H9 (cell line): ENCODE data around the gene MEF2C. TPM values are rescaled to one million over a fixed set of nuclear protein-coding genes. Genes with fewer than 3 reads are reported as not detected.

Experiments used
- DNase-seq: peaks from one replicate; pipeline ENCODE4 v3.0.0-alpha.2; 2017
- H2AFZ ChIP-seq: one replicate; pipeline ENCODE4 v1.6.1; 2013; ENCODE audit warnings: mild to moderate bottlenecking, low read length, control low read depth, moderate library complexity
- H2AK5ac ChIP-seq: 2 replicates; pipeline ENCODE4 v1.6.1; 2013; ENCODE audit warnings: low read length, control low read depth, mixed read lengths; ENCODE audit not compliant: insufficient read length
- H2BK120ac ChIP-seq: one replicate; pipeline ENCODE4 v1.6.1; 2013; ENCODE audit warnings: low read depth, mild to moderate bottlenecking, low read length, control low read depth, inconsistent platforms; ENCODE audit not compliant: poor library complexity, severe bottlenecking
- H2BK12ac ChIP-seq: 2 replicates; pipeline ENCODE4 v1.6.1; 2013; ENCODE audit warnings: low read length, control low read depth, mixed read lengths, low read depth; ENCODE audit not compliant: insufficient read length
- H2BK15ac ChIP-seq: 2 replicates; pipeline ENCODE4 v1.6.1; 2013; ENCODE audit warnings: low read depth, low read length, control low read depth
- H2BK20ac ChIP-seq: one replicate; pipeline ENCODE4 v1.6.1; 2013; ENCODE audit warnings: low read depth, mild to moderate bottlenecking, low read length, control low read depth, inconsistent platforms; ENCODE audit not compliant: poor library complexity, severe bottlenecking
- H2BK5ac ChIP-seq: 2 replicates; pipeline ENCODE4 v1.6.1; 2013; ENCODE audit warnings: low read length, control low read depth, mixed read lengths; ENCODE audit not compliant: insufficient read length
- H3K14ac ChIP-seq: 2 replicates; pipeline ENCODE4 v1.6.1; 2013; ENCODE audit warnings: low read length, control low read depth; ENCODE audit not compliant: insufficient read depth
- H3K18ac ChIP-seq: 2 replicates; pipeline ENCODE4 v1.6.1; 2013; ENCODE audit warnings: low read depth, mild to moderate bottlenecking, mixed read lengths, low read length, control low read depth; ENCODE audit not compliant: insufficient read length
- H3K23ac ChIP-seq: 2 replicates; pipeline ENCODE4 v1.6.1; 2013; ENCODE audit warnings: low read length, control low read depth, mixed read lengths, low read depth; ENCODE audit not compliant: insufficient read length
- H3K23me2 ChIP-seq: 2 replicates; pipeline ENCODE4 v1.6.1; 2013; ENCODE audit warnings: low read depth, mild to moderate bottlenecking, mixed read lengths, low read length, control low read depth; ENCODE audit not compliant: insufficient read length, poor library complexity, severe bottlenecking
- H3K27ac ChIP-seq: 2 replicates; pipeline ENCODE4 v1.5.1; 2013; ENCODE audit warnings: low read length, control low read depth, mixed read lengths, low read depth; ENCODE audit not compliant: insufficient read length
- H3K27me3 ChIP-seq: 2 replicates; pipeline ENCODE4 v1.6.1; 2013; ENCODE audit warnings: low read length, control low read depth, inconsistent platforms; ENCODE audit not compliant: insufficient read depth
- H3K4ac ChIP-seq: 2 replicates; pipeline ENCODE4 v1.6.1; 2013; ENCODE audit warnings: low read depth, mild to moderate bottlenecking, control low read depth, inconsistent platforms, low read length, moderate library complexity
- H3K4me1 ChIP-seq: 2 replicates; pipeline ENCODE4 v1.6.1; 2013; ENCODE audit warnings: low read length, control low read depth, inconsistent platforms; ENCODE audit not compliant: insufficient read depth
- H3K4me2 ChIP-seq: 2 replicates; pipeline ENCODE4 v1.6.1; 2013; ENCODE audit warnings: low read length, control low read depth, mixed read lengths; ENCODE audit not compliant: insufficient read length, insufficient read depth
- H3K56ac ChIP-seq: 2 replicates; pipeline ENCODE4 v1.6.1; 2013; ENCODE audit warnings: low read depth, mild to moderate bottlenecking, mixed read lengths, low read length, control low read depth; ENCODE audit not compliant: insufficient read length
- H3K79me1 ChIP-seq: 2 replicates; pipeline ENCODE4 v1.6.1; 2013; ENCODE audit warnings: low read depth, mild to moderate bottlenecking, moderate library complexity, low read length, control low read depth, inconsistent platforms; ENCODE audit not compliant: insufficient read depth, poor library complexity, severe bottlenecking
- H3K79me2 ChIP-seq: 2 replicates; pipeline ENCODE4 v1.6.1; 2013; ENCODE audit warnings: low read length, control low read depth, inconsistent platforms; ENCODE audit not compliant: insufficient read depth
- H3K9ac ChIP-seq: 2 replicates; pipeline ENCODE4 v1.6.1; 2013; ENCODE audit warnings: low read length, control low read depth, mixed read lengths; ENCODE audit not compliant: insufficient read length; ENCODE audit errors: extremely low read depth
- H3K9me3 ChIP-seq: one replicate; pipeline ENCODE4 v1.6.1; 2013; ENCODE audit warnings: low read depth, low read length, inconsistent platforms; ENCODE audit not compliant: control insufficient read depth
- H3T11ph ChIP-seq: one replicate; pipeline ENCODE4 v1.6.1; 2013; ENCODE audit warnings: mild to moderate bottlenecking, low read length, control low read depth, inconsistent platforms
- H4K20me1 ChIP-seq: one replicate; pipeline ENCODE4 v1.6.1; 2013; ENCODE audit not compliant: control insufficient read depth, insufficient read length, insufficient read depth
- H4K5ac ChIP-seq: 2 replicates; pipeline ENCODE4 v1.6.1; 2013; ENCODE audit warnings: low read depth, mild to moderate bottlenecking, mixed read lengths, low read length, control low read depth; ENCODE audit not compliant: insufficient read length
- H4K8ac ChIP-seq: replicated peaks from 2 replicates; pipeline ENCODE4 v1.6.1; 2013; ENCODE audit warnings: low read length, control low read depth, mixed read lengths, low read depth; ENCODE audit not compliant: insufficient read length
- H4K91ac ChIP-seq: 2 replicates; pipeline ENCODE4 v1.6.1; 2013; ENCODE audit warnings: low read depth, mild to moderate bottlenecking, moderate library complexity, mixed read lengths, low read length, control low read depth; ENCODE audit not compliant: insufficient read length
- H3K27ac Mint-ChIP-seq, 3 experiments: 2 replicates in 2 of 3; 3 replicates in 1 of 3; pipeline ENCODE4 v1.8.0; 2020 to 2021; ENCODE audit warnings: mixed read lengths in 3 of 3, mild to moderate bottlenecking in 1 of 3, moderate library complexity in 1 of 3
- H3K27me3 Mint-ChIP-seq: 2 replicates; pipeline ENCODE4 v1.8.0; 2021; ENCODE audit warnings: low read depth, mild to moderate bottlenecking, moderate library complexity, mixed read lengths
- H3K36me3 Mint-ChIP-seq, 3 experiments: 2 replicates in 2 of 3; 3 replicates in 1 of 3; pipeline ENCODE4 v1.8.0; 2020 to 2021; ENCODE audit warnings: low read depth in 3 of 3, mixed read lengths in 3 of 3; ENCODE audit not compliant: insufficient read depth in 1 of 3
- H3K4me1 Mint-ChIP-seq, 2 experiments: 2 replicates each; pipeline ENCODE4 v1.8.0; 2020; ENCODE audit warnings: mixed read lengths in 2 of 2
- H3K4me3 Mint-ChIP-seq, 2 experiments: 2 replicates in 1 of 2; 3 replicates in 1 of 2; pipeline ENCODE4 v1.8.0; 2020 to 2021; ENCODE audit warnings: mild to moderate bottlenecking in 2 of 2, mixed read lengths in 2 of 2, moderate library complexity in 1 of 2
- H3K9me3 Mint-ChIP-seq, 2 experiments: 2 replicates in 1 of 2; 3 replicates in 1 of 2; pipeline ENCODE4 v1.8.0; 2020; ENCODE audit warnings: mild to moderate bottlenecking in 2 of 2, mixed read lengths in 2 of 2, moderate library complexity in 1 of 2
- WGBS: extraction: QIAGEN DNeasy Blood & Tissue Kit; methylation state at CpG from one replicate; pipeline ENCODE4 v1.1.7; 2013; ENCODE audit warnings: missing lambda C conversion rate, low lambda C conversion rate, mixed read lengths; ENCODE audit not compliant: insufficient read length; ENCODE audit errors: extremely low coverage; 5-methylcytosine and 5-hydroxymethylcytosine counted together
- total RNA-seq: library from RNA; stranded (reverse); gene quantifications from 2 replicates; pipeline ENCODE4 v1.2.1, GENCODE V29; 2021
- TF ChIP-seq, protein P1 (sequence below): fragments of 200-600 bp; sonication (generic); conservative IDR thresholded peaks from 3 replicates; pipeline ENCODE4 v1.8.0; 2021; ENCODE audit warnings: antibody characterized with exemption, mild to moderate bottlenecking

Gene MEF2C
- total RNA-seq, 1 experiment from 2014 or later: 0.11 TPM

GRCh38 chr5:88829775-88830174, 53.2 kb downstream of the MEF2C start:
- no peak for DNase-seq
- H3K9ac ChIP-seq: no peak overlapping the region
- peaks cover 4% of the 10 kb centered on the region; the same call in 1 of the 2 replicates for H3K4me1 ChIP-seq
- no peak overlapping the region for H4K5ac ChIP-seq
- no peak overlapping the region for H4K8ac ChIP-seq
- no peak overlapping the region for H2AFZ ChIP-seq
- no peaks in the 10 kb centered on the region for H3K9me3 ChIP-seq
- no peak overlapping the region for H3K27ac Mint-ChIP-seq
- H4K20me1 ChIP-seq: no peaks in the 10 kb centered on the region
- H3K36me3 Mint-ChIP-seq: no peaks in the 10 kb centered on the region
- H3K18ac ChIP-seq: no peak overlapping the region
- H2BK120ac ChIP-seq: no peak overlapping the region
- H3K4ac ChIP-seq: no peak overlapping the region
- no peaks in the 10 kb centered on the region for H3K79me2 ChIP-seq
- no CpG with 5 or more reads among the region's 3 CpGs for WGBS
- no peak overlapping the region for H2BK12ac ChIP-seq
- no peak overlapping the region for H2BK20ac ChIP-seq
- no peak overlapping the region for H2BK5ac ChIP-seq
- no peak overlapping the region for H2BK15ac ChIP-seq
- no peak overlapping the region for H3K27ac ChIP-seq
- H3K4me2 ChIP-seq: no peak overlapping the region
- no peaks in the 10 kb centered on the region for H3K9me3 Mint-ChIP-seq
- H3K14ac ChIP-seq: no peak overlapping the region
- H3K56ac ChIP-seq: no peak overlapping the region
- H3K27me3 Mint-ChIP-seq: no peaks in the 10 kb centered on the region
- H3K23ac ChIP-seq: no peak overlapping the region
- peaks cover 4 to 15% of the 10 kb centered on the region in 2 experiments for H3K4me1 Mint-ChIP-seq
- H3K23me2 ChIP-seq: no peaks in the 10 kb centered on the region
- H3K27me3 ChIP-seq: no peaks in the 10 kb centered on the region
- H3K79me1 ChIP-seq: no peaks in the 10 kb centered on the region
- no peak overlapping the region for H3T11ph ChIP-seq
- H3K4me3 Mint-ChIP-seq: no peak overlapping the region
- H4K91ac ChIP-seq: no peak overlapping the region
- no peak overlapping the region for H2AK5ac ChIP-seq
- TF ChIP-seq, protein P1, sequence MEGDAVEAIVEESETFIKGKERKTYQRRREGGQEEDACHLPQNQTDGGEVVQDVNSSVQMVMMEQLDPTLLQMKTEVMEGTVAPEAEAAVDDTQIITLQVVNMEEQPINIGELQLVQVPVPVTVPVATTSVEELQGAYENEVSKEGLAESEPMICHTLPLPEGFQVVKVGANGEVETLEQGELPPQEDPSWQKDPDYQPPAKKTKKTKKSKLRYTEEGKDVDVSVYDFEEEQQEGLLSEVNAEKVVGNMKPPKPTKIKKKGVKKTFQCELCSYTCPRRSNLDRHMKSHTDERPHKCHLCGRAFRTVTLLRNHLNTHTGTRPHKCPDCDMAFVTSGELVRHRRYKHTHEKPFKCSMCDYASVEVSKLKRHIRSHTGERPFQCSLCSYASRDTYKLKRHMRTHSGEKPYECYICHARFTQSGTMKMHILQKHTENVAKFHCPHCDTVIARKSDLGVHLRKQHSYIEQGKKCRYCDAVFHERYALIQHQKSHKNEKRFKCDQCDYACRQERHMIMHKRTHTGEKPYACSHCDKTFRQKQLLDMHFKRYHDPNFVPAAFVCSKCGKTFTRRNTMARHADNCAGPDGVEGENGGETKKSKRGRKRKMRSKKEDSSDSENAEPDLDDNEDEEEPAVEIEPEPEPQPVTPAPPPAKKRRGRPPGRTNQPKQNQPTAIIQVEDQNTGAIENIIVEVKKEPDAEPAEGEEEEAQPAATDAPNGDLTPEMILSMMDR: no peak
